Stimulated activated CD4-positive, alpha-beta T cell treated with anti-CD3 and anti-CD28 coated beads, Interleukin-12 subunit alpha, Interleukin-12 subunit beta, amount 100 ng/mL, for 24 hours (primary cell): ENCODE data around the gene PCP2.

Experiments used
- DNase-seq, 2 experiments: peaks; one replicate each; pipeline ENCODE4 v3.0.0-alpha.2; 2020; ENCODE audit warnings: low read depth in 2 of 2

The PCP2 gene

DNA sequence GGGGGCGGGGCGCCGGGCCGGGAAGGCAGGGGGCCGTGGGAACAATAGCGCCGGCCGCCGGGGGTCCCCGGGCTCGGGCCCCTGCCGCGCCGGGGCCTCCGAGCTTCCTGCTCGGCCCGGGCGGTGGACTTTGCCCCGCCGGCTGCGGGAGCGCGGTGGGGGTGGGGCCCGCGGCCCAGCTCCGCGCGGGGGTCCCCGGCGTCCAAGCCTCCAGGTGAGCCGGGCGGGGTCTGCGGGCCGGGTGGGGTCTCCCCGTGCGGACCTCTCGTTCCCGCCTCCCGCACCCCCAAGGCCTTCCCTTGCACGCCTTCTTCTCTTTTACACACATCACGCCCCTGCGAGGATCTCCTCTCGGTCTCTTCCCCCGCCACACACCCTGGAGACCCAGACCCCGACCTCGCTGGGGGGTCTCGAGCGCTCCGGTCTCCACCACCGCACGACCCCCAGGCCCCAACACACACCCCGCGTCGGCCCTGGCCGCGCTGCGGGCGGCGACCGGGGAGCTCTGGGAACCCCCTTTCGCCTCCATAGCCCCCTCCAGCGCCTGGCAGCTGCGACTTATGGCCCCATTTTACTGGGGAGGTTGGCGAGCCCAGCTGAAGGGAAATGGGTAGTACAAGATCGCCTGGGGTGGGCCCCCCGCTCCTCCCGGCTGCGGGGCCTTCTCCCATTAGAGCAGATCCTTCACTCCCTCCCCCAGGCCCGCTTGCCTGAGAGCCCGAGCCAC is 37.1 kb downstream of the PCP2 start:
- DNase-seq, result no peak

DNA sequence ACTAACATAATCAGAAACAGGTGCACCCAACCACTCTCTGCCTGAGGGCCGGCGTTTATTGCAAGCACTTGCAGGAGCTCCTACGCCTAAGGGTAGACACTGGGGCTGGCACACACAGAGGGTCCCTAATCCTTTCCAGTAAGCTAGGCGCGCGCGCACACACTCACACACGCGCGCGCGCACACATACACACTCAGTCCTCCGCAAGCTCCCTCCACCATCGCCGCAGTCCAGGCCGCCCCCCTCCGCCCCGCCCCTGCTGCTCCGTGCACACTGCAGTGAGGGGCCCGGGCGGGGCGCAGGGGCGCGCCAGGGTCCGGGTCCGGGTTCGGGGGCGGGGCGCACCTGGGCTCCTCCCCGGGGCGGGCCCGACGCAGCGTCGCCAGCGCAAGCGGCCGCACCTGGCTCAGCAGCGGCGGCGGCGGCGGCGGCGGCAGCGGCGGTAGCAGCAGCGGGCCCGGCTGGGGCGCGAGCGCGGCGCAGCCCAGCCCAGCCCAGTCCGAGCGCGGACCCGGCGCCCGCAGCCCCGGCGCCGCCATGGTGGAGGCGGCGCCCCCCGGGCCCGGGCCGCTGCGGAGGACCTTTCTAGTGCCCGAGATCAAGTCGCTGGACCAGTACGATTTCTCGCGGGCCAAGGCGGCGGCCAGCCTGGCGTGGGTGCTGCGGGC is 37.9 kb downstream of the PCP2 start, which contains the start of gene CAMSAP3:
Gene CAMSAP3 (plus strand): TSS at position 398 of the 668 bp plus-strand sequence. CDS start 140 bp downstream, at position 538.
- DNase-seq, result peak in 1 of 2 experiments; percentile 18

DNA sequence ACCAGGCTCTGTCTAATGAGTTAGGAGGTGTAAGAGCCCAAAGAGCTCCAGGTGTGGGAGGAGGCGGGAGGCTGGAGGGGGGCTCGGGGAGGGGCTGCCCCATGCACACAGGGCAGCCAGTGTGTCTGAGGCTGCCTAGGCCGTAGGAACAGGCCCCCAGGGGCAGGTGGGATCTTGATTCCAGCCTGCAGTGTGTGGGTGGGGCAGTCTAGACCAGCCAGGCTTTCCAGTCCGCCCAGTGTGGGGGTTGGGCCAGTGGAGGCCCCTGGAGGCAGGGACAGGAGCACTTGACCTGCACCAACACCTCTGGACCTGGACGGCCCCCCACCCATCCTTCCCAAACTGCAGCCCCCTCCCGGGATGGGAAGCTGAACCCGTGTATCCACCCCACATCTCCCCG is 43.3 kb downstream of the PCP2 start:
- no peak for DNase-seq

DNA sequence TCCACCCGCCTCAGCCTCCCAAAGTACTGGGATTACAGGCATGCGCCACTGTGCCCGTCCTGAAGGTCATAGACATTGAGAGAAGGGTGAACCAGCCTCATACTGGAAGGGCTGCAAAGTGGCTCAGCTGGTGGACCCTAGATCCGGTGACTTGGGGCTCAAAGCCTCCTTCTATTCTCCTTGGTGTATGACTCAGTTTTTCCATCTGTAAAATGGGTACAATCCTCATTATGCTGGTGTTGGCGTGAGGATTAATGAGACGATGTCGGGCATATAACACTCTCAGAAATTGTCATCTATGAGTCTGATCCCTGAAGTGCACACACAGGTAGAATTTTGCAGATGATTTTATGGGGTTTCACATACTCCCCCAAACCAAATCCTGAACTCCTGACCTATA is 43.7 kb downstream of the PCP2 start:
- no peak for DNase-seq

DNA sequence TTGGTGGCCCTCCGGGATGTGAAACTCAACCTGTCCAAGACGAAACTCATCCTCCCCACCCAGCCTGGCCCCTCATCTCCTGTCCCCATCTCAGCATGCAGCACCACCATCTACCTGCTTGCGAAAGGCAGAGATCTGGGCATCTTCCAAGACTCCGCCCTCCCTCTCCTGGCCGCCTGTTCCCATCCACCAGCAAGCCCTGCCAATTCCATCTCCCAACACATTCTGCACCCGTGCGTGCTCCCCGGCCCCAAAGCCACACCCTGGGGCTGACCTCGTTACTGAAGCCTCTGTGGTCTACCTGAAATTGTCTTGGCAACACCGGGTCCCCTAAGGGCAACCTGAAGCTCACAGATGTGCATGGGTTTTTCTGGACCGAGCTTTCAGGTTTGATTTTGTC is 51.1 kb downstream of the PCP2 start:
- no peak for DNase-seq
